ENCODE results near the gene FXYD6. TPM values are rescaled to one million over a fixed set of nuclear protein-coding genes. Genes with fewer than 3 reads are reported as not detected.

The FXYD6 gene
- total and polyA plus RNA-seq, 3 experiments from 2014 or later: 0.11 TPM; not detected in 2

GRCh38 chr11:117809236-117810055, 67.0 kb downstream of the FXYD6 start:
- Mint-ChIP-seq H3K36me3 (no peaks in the 10 kb centered on the region), H3K4me3 (peak overlapping the region in 2 of 7 donors; percentile 1 to 4), H3K4me1 (peaks cover 12 to 24% (median 15%) of the 10 kb centered on the region in 3 donors), H3K27ac (peak overlapping the region in 3 of 8 donors; percentile 0 to 65 (median 2)), H3K27me3 (peaks cover 0 to 2% of the 10 kb centered on the region in 2 donors), H3K9me3 (no peaks in the 10 kb centered on the region)
- Histone ChIP-seq H3K4me1 (ENCODE audit: insufficient read depth, low read length) (peaks cover 8% of the 10 kb centered on the region), H3K36me3 (ENCODE audit: insufficient read depth, low read length) (no peaks in the 10 kb centered on the region), H3K9me3 (ENCODE audit: low read length) (no peaks in the 10 kb centered on the region), H3K4me3 (ENCODE audit: low read length) (no peak overlapping the region), H3K27ac (ENCODE audit: low read depth, low read length) (no peak overlapping the region), H3K27me3 (ENCODE audit: insufficient read depth, low read length, poor library complexity, severe bottlenecking) (no peaks in the 10 kb centered on the region)
- ChIA-PET CTCF (interaction anchor here (1.0 to 11.0 kb wide), 11 partner anchors 10 to 383 kb away, joined by 3 to 248 read pairs (median 20); partner anchors contain the start of genes FXYD2 and IL10RA), POLR2A (interaction anchor here (1.0 to 1.3 kb wide), 3 partner anchors 8 to 141 kb away, joined by 3 to 5 read pairs (median 3); no protein-coding TSS in a partner anchor)
- peak in 2 of 5 donors; percentile 27 to 61 for DNase-seq

DNA sequence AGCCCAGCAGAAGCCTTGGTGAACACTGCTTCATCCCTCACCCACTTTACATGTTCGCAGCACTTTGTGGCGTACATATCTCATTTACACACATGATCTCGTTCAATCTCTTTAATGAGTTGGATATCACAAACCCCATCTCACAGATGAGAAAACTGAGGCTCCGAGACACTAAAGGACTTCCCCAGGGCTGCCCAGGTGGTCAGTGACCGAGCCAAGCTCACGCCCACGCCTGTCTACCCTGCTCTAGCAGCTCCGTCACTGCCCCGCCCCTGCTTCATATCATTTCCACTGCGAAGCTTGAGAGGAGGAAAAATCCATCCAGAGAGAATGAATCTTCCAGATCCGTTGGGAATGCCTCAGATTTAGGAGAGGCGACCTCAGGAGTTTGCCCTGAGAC, 67.7 kb downstream of the FXYD6 start:
- Histone ChIP-seq H3K4me3 (ENCODE audit: low read length) (no peak overlapping the region), H3K27me3 (ENCODE audit: insufficient read depth, low read length, poor library complexity, severe bottlenecking) (no peaks in the 10 kb centered on the region), H3K27ac (ENCODE audit: low read depth, low read length) (no peak overlapping the region), H3K9me3 (ENCODE audit: low read length) (no peaks in the 10 kb centered on the region), H3K4me1 (ENCODE audit: insufficient read depth, low read length) (peaks cover 4% of the 10 kb centered on the region), H3K36me3 (ENCODE audit: insufficient read depth, low read length) (no peaks in the 10 kb centered on the region)
- Mint-ChIP-seq H3K9me3 (no peaks in the 10 kb centered on the region), H3K4me1 (peaks cover 10 to 20% (median 11%) of the 10 kb centered on the region in 3 donors), H3K36me3 (no peaks in the 10 kb centered on the region), H3K27me3 (peaks cover 0 to 2% of the 10 kb centered on the region in 2 donors), H3K27ac (no peak overlapping the region), H3K4me3 (no peak overlapping the region)
- ChIA-PET CTCF (interaction anchor here (0.7 to 11.0 kb wide), 14 partner anchors 10 to 382 kb away, joined by 3 to 248 read pairs (median 12); partner anchors contain the start of genes FXYD2 and IL10RA), POLR2A (interaction anchor here (0.6 to 1.3 kb wide), 4 partner anchors 8 to 142 kb away, joined by 3 to 5 read pairs (median 3); no protein-coding TSS in a partner anchor)
- no peak for DNase-seq

DNA sequence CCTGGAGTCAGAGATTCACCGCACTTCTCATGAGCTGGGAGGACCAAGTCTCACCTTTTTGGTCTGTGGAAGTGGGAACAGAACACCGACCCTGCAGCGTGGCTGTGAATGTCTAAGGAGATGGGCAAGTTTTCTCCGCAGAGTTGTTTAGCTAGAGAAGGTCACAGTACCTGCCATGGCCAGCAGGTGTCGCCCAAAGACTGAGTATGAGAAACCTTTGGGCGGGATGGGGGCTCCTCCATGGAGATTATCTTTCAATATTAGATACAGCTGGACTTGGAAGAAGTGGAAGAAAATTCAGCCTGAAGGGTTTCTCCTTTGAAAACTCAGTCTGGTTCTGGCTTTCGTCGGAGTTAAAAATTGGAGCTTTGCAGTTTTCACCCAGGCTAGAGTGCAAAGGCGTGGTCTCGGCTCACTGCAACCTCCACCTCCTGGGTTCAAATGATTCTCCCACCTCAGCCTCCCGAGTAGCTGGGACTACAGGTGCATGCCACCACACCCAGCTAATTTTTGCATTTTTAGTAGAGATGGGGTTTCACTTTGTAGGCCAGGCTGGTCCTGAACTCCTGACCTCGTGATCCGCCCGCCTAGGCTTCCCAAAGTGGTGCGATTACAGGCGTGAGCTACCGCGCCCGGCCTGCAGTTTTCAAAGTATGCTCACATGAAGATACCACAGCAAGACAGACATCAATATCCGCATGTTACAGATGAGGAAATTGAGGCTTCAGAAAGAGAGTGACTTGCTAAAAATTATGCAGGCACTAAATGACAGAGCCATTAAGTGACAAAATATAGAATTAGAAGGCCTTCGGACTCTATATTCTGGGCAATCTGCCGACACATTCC, 68.8 kb downstream of the FXYD6 start:
- Histone ChIP-seq H3K27ac (ENCODE audit: low read depth, low read length) (no peak overlapping the region), H3K9me3 (ENCODE audit: low read length) (no peaks in the 10 kb centered on the region), H3K4me3 (ENCODE audit: low read length) (no peak overlapping the region), H3K27me3 (ENCODE audit: insufficient read depth, low read length, poor library complexity, severe bottlenecking) (no peaks in the 10 kb centered on the region), H3K4me1 (ENCODE audit: insufficient read depth, low read length) (peaks cover 4% of the 10 kb centered on the region), H3K36me3 (ENCODE audit: insufficient read depth, low read length) (no peaks in the 10 kb centered on the region)
- Mint-ChIP-seq H3K27ac (peak overlapping the region in 3 of 8 donors; percentile 33 to 92 (median 71)), H3K4me1 (peaks cover 7 to 13% (median 11%) of the 10 kb centered on the region in 3 donors), H3K9me3 (no peaks in the 10 kb centered on the region), H3K4me3 (no peak overlapping the region), H3K36me3 (no peaks in the 10 kb centered on the region), H3K27me3 (peaks cover 0 to 2% of the 10 kb centered on the region in 2 donors)
- ChIA-PET CTCF (interaction anchor here (0.7 to 11.0 kb wide), 37 partner anchors 9 to 371 kb away, joined by 3 to 248 read pairs (median 4); partner anchors contain the start of genes FXYD2, IL10RA and TMPRSS13), POLR2A (interaction anchor here (0.9 to 1.3 kb wide), 2 partner anchors 9 to 36 kb away, joined by 4 to 11 read pairs; no protein-coding TSS in a partner anchor)
- peak; percentile 48 to 82 (median 73) for DNase-seq

DNA sequence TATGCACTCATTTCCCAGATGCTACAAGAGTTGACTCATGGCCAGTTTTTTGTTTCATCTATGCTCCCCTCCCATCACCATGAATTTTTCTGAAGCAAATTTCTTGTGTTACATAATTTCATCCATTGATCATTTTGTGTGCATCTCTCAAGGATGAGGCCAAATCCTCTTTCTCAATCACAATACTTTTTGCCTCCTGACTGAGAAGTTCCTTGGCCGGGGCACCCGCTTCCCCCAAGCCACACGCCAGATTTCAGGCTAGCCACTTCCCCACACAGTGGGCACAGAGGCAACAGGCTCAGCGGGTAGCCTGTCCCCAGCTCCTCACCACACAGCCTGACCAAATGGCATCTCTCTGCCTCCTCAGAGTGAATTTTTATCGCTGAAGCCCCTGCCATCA, 69.6 kb downstream of the FXYD6 start:
- no peaks in the 10 kb centered on the region for H3K27me3 ChIP-seq (ENCODE audit: insufficient read depth, low read length, poor library complexity, severe bottlenecking)
- H3K27ac Mint-ChIP-seq: no peak overlapping the region
- CTCF ChIA-PET: interaction anchor here (0.8 to 11.0 kb wide), 29 partner anchors 8 to 372 kb away, joined by 3 to 248 read pairs (median 4); partner anchors contain the start of genes FXYD2 and TMPRSS13
- no peaks in the 10 kb centered on the region for H3K36me3 Mint-ChIP-seq
- no peak overlapping the region for H3K4me3 Mint-ChIP-seq
- H3K36me3 ChIP-seq (ENCODE audit: insufficient read depth, low read length): no peaks in the 10 kb centered on the region
- H3K4me1 Mint-ChIP-seq: peaks cover 7 to 13% (median 11%) of the 10 kb centered on the region in 3 donors
- POLR2A ChIA-PET: no interaction called here
- no peaks in the 10 kb centered on the region for H3K9me3 Mint-ChIP-seq
- no peak overlapping the region for H3K4me3 ChIP-seq (ENCODE audit: low read length)
- no peak for DNase-seq
- no peak overlapping the region for H3K27ac ChIP-seq (ENCODE audit: low read depth, low read length)
- peaks cover 4% of the 10 kb centered on the region for H3K4me1 ChIP-seq (ENCODE audit: insufficient read depth, low read length)
- peaks cover 0 to 2% of the 10 kb centered on the region in 2 donors for H3K27me3 Mint-ChIP-seq
- H3K9me3 ChIP-seq (ENCODE audit: low read length): no peaks in the 10 kb centered on the region

DNA sequence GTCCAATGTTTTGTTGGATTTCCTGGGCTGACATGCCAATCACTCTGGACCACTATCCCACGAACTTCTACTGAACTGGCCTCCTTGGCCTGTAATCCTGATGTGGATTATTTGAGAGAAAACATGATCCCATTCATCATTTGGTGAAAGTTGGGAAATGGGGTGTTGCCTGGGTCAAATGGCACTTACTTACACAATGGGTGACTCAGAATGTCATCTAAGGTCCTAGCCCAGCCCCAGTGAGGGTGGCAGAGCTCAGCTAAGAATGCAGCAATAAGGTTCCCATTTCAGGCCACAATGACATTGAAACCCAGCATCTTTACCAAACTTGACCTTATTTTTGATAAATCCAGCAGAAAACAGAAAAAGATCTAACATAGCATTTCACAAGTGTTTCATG, 71.4 kb downstream of the FXYD6 start:
- no peak overlapping the region for H3K27ac ChIP-seq (ENCODE audit: low read depth, low read length)
- H3K36me3 Mint-ChIP-seq: no peaks in the 10 kb centered on the region
- H3K27me3 ChIP-seq (ENCODE audit: insufficient read depth, low read length, poor library complexity, severe bottlenecking): no peaks in the 10 kb centered on the region
- no peak overlapping the region for H3K4me3 Mint-ChIP-seq
- peaks cover 4% of the 10 kb centered on the region for H3K4me1 ChIP-seq (ENCODE audit: insufficient read depth, low read length)
- no peak overlapping the region for H3K27ac Mint-ChIP-seq
- POLR2A ChIA-PET: no interaction called here
- CTCF ChIA-PET: interaction anchor here (1.1 to 11.0 kb wide), 4 partner anchors 15 to 248 kb away, joined by 3 to 248 read pairs (median 30); partner anchors contain the start of gene FXYD2
- H3K4me1 Mint-ChIP-seq: peaks cover 7 to 13% (median 10%) of the 10 kb centered on the region in 3 donors
- no peak overlapping the region for H3K4me3 ChIP-seq (ENCODE audit: low read length)
- no peaks in the 10 kb centered on the region for H3K9me3 ChIP-seq (ENCODE audit: low read length)
- no peak for DNase-seq
- H3K9me3 Mint-ChIP-seq: no peaks in the 10 kb centered on the region
- H3K27me3 Mint-ChIP-seq: peaks cover 0 to 2% of the 10 kb centered on the region in 2 donors
- no peaks in the 10 kb centered on the region for H3K36me3 ChIP-seq (ENCODE audit: insufficient read depth, low read length)

GRCh38 chr11:117803896-117804295, 72.6 kb downstream of the FXYD6 start:
- H3K27me3 ChIP-seq (ENCODE audit: insufficient read depth, low read length, poor library complexity, severe bottlenecking): no peaks in the 10 kb centered on the region
- H3K4me1 Mint-ChIP-seq: peaks cover 2 to 5% (median 3%) of the 10 kb centered on the region in 3 donors
- H3K36me3 ChIP-seq (ENCODE audit: insufficient read depth, low read length): no peaks in the 10 kb centered on the region
- ChIA-PET CTCF (interaction anchor here (1.6 to 11.0 kb wide), 2 partner anchors 17 to 162 kb away, joined by 3 to 248 read pairs; partner anchors contain the start of gene FXYD2), POLR2A (no interaction called here)
- no peaks in the 10 kb centered on the region for H3K36me3 Mint-ChIP-seq
- no peaks in the 10 kb centered on the region for H3K9me3 ChIP-seq (ENCODE audit: low read length)
- H3K9me3 Mint-ChIP-seq: no peaks in the 10 kb centered on the region
- H3K27ac ChIP-seq (ENCODE audit: low read depth, low read length): no peak overlapping the region
- no peak overlapping the region for H3K27ac Mint-ChIP-seq
- no peak for DNase-seq
- no peak overlapping the region for H3K4me3 Mint-ChIP-seq
- H3K27me3 Mint-ChIP-seq: peaks cover 2 to 5% of the 10 kb centered on the region in 2 donors
- H3K4me1 ChIP-seq (ENCODE audit: insufficient read depth, low read length): peaks cover 4% of the 10 kb centered on the region
- H3K4me3 ChIP-seq (ENCODE audit: low read length): no peak overlapping the region

GRCh38 chr11:117799634-117800033, 76.8 kb downstream of the FXYD6 start:
- peaks cover 23 to 26% of the 10 kb centered on the region in 2 donors for H3K27me3 Mint-ChIP-seq
- peaks cover 18% of the 10 kb centered on the region for H3K4me1 ChIP-seq (ENCODE audit: insufficient read depth, low read length)
- no peaks in the 10 kb centered on the region for H3K9me3 ChIP-seq (ENCODE audit: low read length)
- no peak overlapping the region for H3K4me3 ChIP-seq (ENCODE audit: low read length)
- peaks cover 0 to 22% (median 14%) of the 10 kb centered on the region in 3 donors for H3K4me1 Mint-ChIP-seq
- H3K27ac Mint-ChIP-seq: no peak overlapping the region
- peaks cover 20% of the 10 kb centered on the region for H3K27me3 ChIP-seq (ENCODE audit: insufficient read depth, low read length, poor library complexity, severe bottlenecking)
- ChIA-PET CTCF (interaction anchor here (2.2 to 11.0 kb wide), 3 partner anchors 9 to 147 kb away, joined by 8 to 248 read pairs (median 20); partner anchors contain the start of gene FXYD2), POLR2A (no interaction called here)
- H3K36me3 ChIP-seq (ENCODE audit: insufficient read depth, low read length): no peaks in the 10 kb centered on the region
- no peak for DNase-seq
- H3K27ac ChIP-seq (ENCODE audit: low read depth, low read length): no peak overlapping the region
- H3K9me3 Mint-ChIP-seq: no peaks in the 10 kb centered on the region
- no peak overlapping the region for H3K4me3 Mint-ChIP-seq
- no peaks in the 10 kb centered on the region for H3K36me3 Mint-ChIP-seq
